ENCODE measurements around the gene P3H4. TPM values are rescaled to one million over a fixed set of nuclear protein-coding genes. Genes with fewer than 3 reads are reported as not detected.

The P3H4 gene
- total RNA-seq, 1 experiment from 2014 or later: not detected

GRCh38 chr17:41772586-41773189 is 39.1 kb downstream of the P3H4 start:
- no peak overlapping the region for H3K27ac ChIP-seq (ENCODE audit: low read length)
- H2AFZ ChIP-seq (ENCODE audit: low read length): no peak overlapping the region
- H3K27me3 ChIP-seq (ENCODE audit: low read length): no peaks in the 10 kb centered on the region
- DNase-seq: no peak
- no peak overlapping the region for H3K4me3 ChIP-seq (ENCODE audit: low read length)
- H3K9me3 ChIP-seq (ENCODE audit: low read length): no peaks in the 10 kb centered on the region
- H3K4me2 ChIP-seq (ENCODE audit: low read depth, low read length, poor library complexity, severe bottlenecking): peak overlapping the region; percentile 97
- H3K9ac ChIP-seq (ENCODE audit: low read length): no peak overlapping the region
- H3K79me2 ChIP-seq (ENCODE audit: low read length): peaks cover 23% of the 10 kb centered on the region
- no peaks in the 10 kb centered on the region; the same call in 1 of the 2 replicates for H3K36me3 ChIP-seq (ENCODE audit: insufficient read depth, low read length)
- H3K9me2 ChIP-seq (replicated peaks; ENCODE audit: insufficient read depth, low read length): no peaks in the 10 kb centered on the region
- no peaks in the 10 kb centered on the region for H4K20me1 ChIP-seq (ENCODE audit: insufficient read depth, low read depth, low read length)
- peaks cover 19% of the 10 kb centered on the region for H3K4me1 ChIP-seq (ENCODE audit: low read length)

- peak overlapping the region; percentile 92 for H3K9ac ChIP-seq (ENCODE audit: low read length)
- H2AFZ ChIP-seq (ENCODE audit: low read length): peak overlapping the region; percentile 97
- peak overlapping the region; percentile 97 for H3K4me2 ChIP-seq (ENCODE audit: low read depth, low read length, poor library complexity, severe bottlenecking)
Measured at GRCh38 chr17:41772218-41772585, 39.5 kb downstream of the P3H4 start.

DNA sequence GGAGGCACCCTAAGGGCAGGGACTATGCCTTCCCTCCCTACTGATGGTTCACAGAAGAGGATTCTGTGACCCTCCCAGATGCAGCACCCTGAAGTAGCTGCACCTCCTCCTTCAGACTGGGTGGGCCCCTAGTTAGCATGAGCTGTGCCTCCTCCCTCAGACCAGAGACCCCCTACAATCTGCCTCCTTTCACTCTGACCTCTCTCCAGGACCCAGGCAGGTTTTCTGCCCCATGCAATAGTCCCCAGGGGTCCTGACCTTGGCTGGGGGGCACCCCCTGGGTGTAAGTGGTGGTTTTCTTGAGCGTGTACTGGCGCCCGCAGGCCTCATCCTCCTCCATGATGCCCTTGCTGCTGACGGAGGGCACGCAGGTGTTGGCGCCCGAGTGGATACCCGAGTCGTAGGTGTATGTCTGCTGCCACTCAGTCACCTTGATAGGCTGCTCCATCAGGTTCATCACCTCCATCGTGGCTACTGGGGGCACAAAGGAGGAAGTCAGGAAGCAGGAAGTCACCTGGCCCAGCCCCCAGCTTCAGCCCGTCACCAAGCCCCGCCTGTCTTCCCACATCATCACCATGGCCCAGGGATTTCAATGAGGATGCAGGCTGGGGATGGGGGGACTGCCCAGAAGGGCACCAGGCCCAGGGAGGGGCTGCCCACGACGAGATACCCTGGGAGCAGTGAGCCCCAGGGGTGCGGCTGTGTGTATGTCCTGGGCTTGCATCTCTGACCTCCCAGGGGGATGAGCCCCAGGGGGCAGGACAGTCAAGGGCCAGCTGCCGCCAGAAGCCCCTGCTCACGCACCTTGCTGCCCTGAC is 40.2 kb downstream of the P3H4 start:
- H2AFZ ChIP-seq (ENCODE audit: low read length): peak overlapping the region; percentile 97
- peaks cover 4% of the 10 kb centered on the region; the same call in 1 of the 2 replicates for H3K36me3 ChIP-seq (ENCODE audit: insufficient read depth, low read length)
- H3K9ac ChIP-seq (ENCODE audit: low read length): peak overlapping the region; percentile 92

More at GRCh38 chr17:41772218-41772585, 39.5 kb downstream of the P3H4 start:
- H3K36me3 ChIP-seq (ENCODE audit: insufficient read depth, low read length): peaks cover under 1% of the 10 kb centered on the region; the same call in 1 of the 2 replicates
- H3K27ac ChIP-seq (ENCODE audit: low read length): no peak overlapping the region
- DNase-seq: no peak
- no peaks in the 10 kb centered on the region for H4K20me1 ChIP-seq (ENCODE audit: insufficient read depth, low read depth, low read length)
- H3K9me3 ChIP-seq (ENCODE audit: low read length): no peaks in the 10 kb centered on the region
- H3K79me2 ChIP-seq (ENCODE audit: low read length): peaks cover 23% of the 10 kb centered on the region
- H3K4me1 ChIP-seq (ENCODE audit: low read length): peaks cover 19% of the 10 kb centered on the region
- H3K4me3 ChIP-seq (ENCODE audit: low read length): peak overlapping the region; percentile 90
- H3K27me3 ChIP-seq (ENCODE audit: low read length): no peaks in the 10 kb centered on the region
- no peaks in the 10 kb centered on the region for H3K9me2 ChIP-seq (replicated peaks; ENCODE audit: insufficient read depth, low read length)

GRCh38 chr17:41769985-41770384 is 41.8 kb downstream of the P3H4 start:
- H3K4me1 ChIP-seq (ENCODE audit: low read length): peaks cover 19% of the 10 kb centered on the region
- H3K4me3 ChIP-seq (ENCODE audit: low read length): peak overlapping the region; percentile 90; the same call in 1 of the 2 replicates
- H3K4me2 ChIP-seq (ENCODE audit: low read depth, low read length, poor library complexity, severe bottlenecking): peak overlapping the region; percentile 97

More for the DNA sequence above, 40.2 kb downstream of the P3H4 start:
- Histone ChIP-seq H3K27ac (ENCODE audit: low read length) (peak overlapping the region; percentile 59), H3K79me2 (ENCODE audit: low read length) (peaks cover 23% of the 10 kb centered on the region), H3K4me2 (ENCODE audit: low read depth, low read length, poor library complexity, severe bottlenecking) (peak overlapping the region; percentile 97), H4K20me1 (ENCODE audit: insufficient read depth, low read depth, low read length) (no peaks in the 10 kb centered on the region), H3K4me1 (ENCODE audit: low read length) (peaks cover 19% of the 10 kb centered on the region), H3K4me3 (ENCODE audit: low read length) (peak overlapping the region; percentile 90), H3K9me2 (replicated peaks; ENCODE audit: insufficient read depth, low read length) (no peaks in the 10 kb centered on the region), H3K27me3 (ENCODE audit: low read length) (no peaks in the 10 kb centered on the region), H3K9me3 (ENCODE audit: low read length) (no peaks in the 10 kb centered on the region)
- peak; percentile 89 for DNase-seq

DNA sequence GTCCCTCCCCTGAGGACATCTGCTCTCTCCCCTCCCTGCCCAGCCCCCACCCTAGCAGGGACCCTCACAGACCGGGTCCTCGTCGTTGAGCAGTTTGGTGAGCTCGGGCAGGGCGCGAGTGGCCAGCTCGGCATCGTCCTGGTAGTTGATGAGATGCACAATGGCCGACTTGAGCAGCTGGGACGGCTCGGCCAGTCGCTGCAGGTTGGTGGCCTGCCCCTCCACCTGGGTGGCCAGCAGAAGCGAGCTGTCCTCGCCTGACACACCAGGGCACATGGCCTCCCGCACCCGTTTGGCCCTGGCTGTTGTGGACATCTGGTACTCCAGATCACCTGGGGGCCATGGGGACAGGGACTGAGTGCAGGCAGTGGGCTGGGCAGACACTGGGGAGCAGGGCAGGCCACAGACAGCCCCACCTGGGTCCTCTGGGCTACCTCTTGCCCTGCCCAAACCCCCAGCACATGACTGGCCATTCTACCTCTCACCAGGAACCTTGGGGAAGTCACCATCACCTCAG is 42.3 kb downstream of the P3H4 start:
- Histone ChIP-seq H3K4me3 (ENCODE audit: low read length) (no peak overlapping the region), H3K4me2 (ENCODE audit: low read depth, low read length, poor library complexity, severe bottlenecking) (no peak overlapping the region), H4K20me1 (ENCODE audit: insufficient read depth, low read depth, low read length) (no peaks in the 10 kb centered on the region), H3K36me3 (ENCODE audit: insufficient read depth, low read length) (peaks cover 12% of the 10 kb centered on the region), H3K27ac (ENCODE audit: low read length) (no peak overlapping the region), H3K27me3 (ENCODE audit: low read length) (no peaks in the 10 kb centered on the region), H3K9ac (ENCODE audit: low read length) (no peak overlapping the region), H3K9me3 (ENCODE audit: low read length) (no peaks in the 10 kb centered on the region), H3K4me1 (ENCODE audit: low read length) (peaks cover 19% of the 10 kb centered on the region), H2AFZ (ENCODE audit: low read length) (no peak overlapping the region), H3K9me2 (replicated peaks; ENCODE audit: insufficient read depth, low read length) (no peaks in the 10 kb centered on the region), H3K79me2 (ENCODE audit: low read length) (peaks cover 23% of the 10 kb centered on the region)
- no peak for DNase-seq

More at GRCh38 chr17:41769985-41770384, 41.8 kb downstream of the P3H4 start:
- Histone ChIP-seq H3K9ac (ENCODE audit: low read length) (peak overlapping the region; percentile 92), H3K36me3 (ENCODE audit: insufficient read depth, low read length) (peaks cover 12% of the 10 kb centered on the region), H3K27ac (ENCODE audit: low read length) (no peak overlapping the region), H3K9me3 (ENCODE audit: low read length) (no peaks in the 10 kb centered on the region), H3K9me2 (replicated peaks; ENCODE audit: insufficient read depth, low read length) (no peaks in the 10 kb centered on the region), H3K27me3 (ENCODE audit: low read length) (no peaks in the 10 kb centered on the region), H3K79me2 (ENCODE audit: low read length) (peaks cover 23% of the 10 kb centered on the region), H4K20me1 (ENCODE audit: insufficient read depth, low read depth, low read length) (no peaks in the 10 kb centered on the region), H2AFZ (ENCODE audit: low read length) (no peak overlapping the region)
- no peak for DNase-seq

- no peaks in the 10 kb centered on the region for H4K20me1 ChIP-seq (ENCODE audit: insufficient read depth, low read depth, low read length)
- no peak overlapping the region for H3K27ac ChIP-seq (ENCODE audit: low read length)
- H3K9me3 ChIP-seq (ENCODE audit: low read length): no peaks in the 10 kb centered on the region
- H3K4me2 ChIP-seq (ENCODE audit: low read depth, low read length, poor library complexity, severe bottlenecking): no peak overlapping the region
- H2AFZ ChIP-seq (ENCODE audit: low read length): no peak overlapping the region
- DNase-seq: no peak
- H3K9me2 ChIP-seq (replicated peaks; ENCODE audit: insufficient read depth, low read length): no peaks in the 10 kb centered on the region
- H3K4me3 ChIP-seq (ENCODE audit: low read length): no peak overlapping the region
- H3K36me3 ChIP-seq (ENCODE audit: insufficient read depth, low read length): peaks cover 12% of the 10 kb centered on the region
- H3K9ac ChIP-seq (ENCODE audit: low read length): no peak overlapping the region
- no peaks in the 10 kb centered on the region for H3K27me3 ChIP-seq (ENCODE audit: low read length)
- H3K79me2 ChIP-seq (ENCODE audit: low read length): peaks cover 23% of the 10 kb centered on the region
- H3K4me1 ChIP-seq (ENCODE audit: low read length): peaks cover 19% of the 10 kb centered on the region
Measured at GRCh38 chr17:41768682-41769288, 43.0 kb downstream of the P3H4 start.

GRCh38 chr17:41767324-41768042 is 44.3 kb downstream of the P3H4 start:
- Histone ChIP-seq H3K79me2 (ENCODE audit: low read length) (peaks cover 23% of the 10 kb centered on the region), H3K27me3 (ENCODE audit: low read length) (no peaks in the 10 kb centered on the region), H3K36me3 (ENCODE audit: insufficient read depth, low read length) (peaks cover 19% of the 10 kb centered on the region), H3K27ac (ENCODE audit: low read length) (no peak overlapping the region), H3K9me2 (replicated peaks; ENCODE audit: insufficient read depth, low read length) (no peaks in the 10 kb centered on the region), H3K9me3 (ENCODE audit: low read length) (no peaks in the 10 kb centered on the region), H3K9ac (ENCODE audit: low read length) (no peak overlapping the region), H3K4me1 (ENCODE audit: low read length) (peaks cover 19% of the 10 kb centered on the region), H3K4me2 (ENCODE audit: low read depth, low read length, poor library complexity, severe bottlenecking) (no peak overlapping the region), H3K4me3 (ENCODE audit: low read length) (no peak overlapping the region), H2AFZ (ENCODE audit: low read length) (no peak overlapping the region), H4K20me1 (ENCODE audit: insufficient read depth, low read depth, low read length) (no peaks in the 10 kb centered on the region)
- DNase-seq: no peak

Measured in Karpas-422 (cell line).